MCF 10A (cell line): ENCODE results near the gene ZNF254. TPM values are rescaled to one million over a fixed set of nuclear protein-coding genes. Genes with fewer than 3 reads are reported as not detected.

ENCODE experiments used
- BruUV-seq: library from RNA; stranded (reverse); fragments of 400-500 nt; replicated peaks from 2 replicates; lab custom pipeline; 2021; lab: Mats Ljungman, UMichigan
- CTCF ChIA-PET: fragments of 300-600 bp; sonication (Branson Sonifier 250); formaldehyde crosslinking; extraction: SDS; loops from one replicate; lab custom pipeline; 2021; ENCODE audit warnings: antibody characterized with exemption, inconsistent platforms; lab: Yijun Ruan, JAX
- POLR2A ChIA-PET: fragments of 300-600, 350-650 bp; sonication (Branson Sonifier 250); formaldehyde crosslinking; extraction: SDS; loops from one replicate; lab custom pipeline; 2020; ENCODE audit warnings: antibody characterized with exemption, inconsistent platforms; lab: Yijun Ruan, JAX
- DNase-seq: peaks from one replicate; pipeline ENCODE4 v3.0.0-alpha.2; 2018; ENCODE audit not compliant: unreplicated experiment
- H3K27ac Mint-ChIP-seq: one replicate; pipeline ENCODE4 v1.8.0; 2022; ENCODE audit warnings: mild to moderate bottlenecking, low read depth, mixed read lengths; ENCODE audit not compliant: unreplicated experiment
- H3K27me3 Mint-ChIP-seq: one replicate; pipeline ENCODE4 v1.8.0; 2022; ENCODE audit warnings: mixed read lengths; ENCODE audit not compliant: insufficient read depth, unreplicated experiment
- H3K36me3 Mint-ChIP-seq: one replicate; pipeline ENCODE4 v1.8.0; 2022; ENCODE audit warnings: mild to moderate bottlenecking, moderate library complexity, mixed read lengths; ENCODE audit not compliant: insufficient read depth, unreplicated experiment
- H3K4me1 Mint-ChIP-seq: one replicate; pipeline ENCODE4 v1.8.0; 2022; ENCODE audit warnings: mixed read lengths; ENCODE audit not compliant: insufficient read depth, unreplicated experiment
- H3K4me3 Mint-ChIP-seq: one replicate; pipeline ENCODE4 v1.8.0; 2022; ENCODE audit warnings: mild to moderate bottlenecking, moderate library complexity, mixed read lengths; ENCODE audit not compliant: unreplicated experiment
- H3K9me3 Mint-ChIP-seq: one replicate; pipeline ENCODE4 v1.8.0; 2022; ENCODE audit warnings: mixed read lengths; ENCODE audit not compliant: unreplicated experiment
- intact Hi-C: fragments of 100-400 bp; cut with micrococcal nuclease; formaldehyde crosslinking; loops from 2 replicates; pipeline ENCODE4 v1.14.1; 2022
- total RNA-seq: library from RNA; stranded (reverse); gene quantifications from 2 replicates; pipeline ENCODE4 v1.2.3, GENCODE V29; 2022
- TF ChIP-seq, protein P1 (sequence below): fragments of 200-600 bp; IDR thresholded peaks from one replicate; pipeline ENCODE4 v1.8.0; 2022; ENCODE audit warnings: antibody characterized with exemption, mild to moderate bottlenecking; ENCODE audit not compliant: unreplicated experiment

Gene ZNF254
- total RNA-seq, 1 experiment from 2014 or later: 5.3 TPM

DNA sequence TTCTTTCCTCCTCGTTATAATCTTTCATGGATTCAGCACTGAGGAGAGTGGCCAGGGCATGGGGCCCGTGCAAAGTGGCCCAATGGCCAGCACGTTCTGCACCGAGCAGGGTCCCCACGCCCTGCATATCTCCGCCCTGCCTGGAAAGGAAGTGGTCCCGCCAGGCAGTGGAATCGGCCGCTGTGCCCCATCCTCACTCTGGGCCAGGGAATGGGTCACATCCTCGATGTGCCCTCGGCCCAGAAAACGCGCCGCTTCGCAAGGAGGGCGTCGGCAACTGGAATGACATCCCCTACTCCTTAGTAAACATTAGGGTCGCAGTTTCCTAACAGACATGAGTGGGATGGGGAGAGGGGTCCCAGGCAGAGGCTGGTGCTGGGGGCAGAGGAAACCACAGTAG lies 90.7 kb downstream of the ZNF254 start:
- TF ChIP-seq, protein P1, sequence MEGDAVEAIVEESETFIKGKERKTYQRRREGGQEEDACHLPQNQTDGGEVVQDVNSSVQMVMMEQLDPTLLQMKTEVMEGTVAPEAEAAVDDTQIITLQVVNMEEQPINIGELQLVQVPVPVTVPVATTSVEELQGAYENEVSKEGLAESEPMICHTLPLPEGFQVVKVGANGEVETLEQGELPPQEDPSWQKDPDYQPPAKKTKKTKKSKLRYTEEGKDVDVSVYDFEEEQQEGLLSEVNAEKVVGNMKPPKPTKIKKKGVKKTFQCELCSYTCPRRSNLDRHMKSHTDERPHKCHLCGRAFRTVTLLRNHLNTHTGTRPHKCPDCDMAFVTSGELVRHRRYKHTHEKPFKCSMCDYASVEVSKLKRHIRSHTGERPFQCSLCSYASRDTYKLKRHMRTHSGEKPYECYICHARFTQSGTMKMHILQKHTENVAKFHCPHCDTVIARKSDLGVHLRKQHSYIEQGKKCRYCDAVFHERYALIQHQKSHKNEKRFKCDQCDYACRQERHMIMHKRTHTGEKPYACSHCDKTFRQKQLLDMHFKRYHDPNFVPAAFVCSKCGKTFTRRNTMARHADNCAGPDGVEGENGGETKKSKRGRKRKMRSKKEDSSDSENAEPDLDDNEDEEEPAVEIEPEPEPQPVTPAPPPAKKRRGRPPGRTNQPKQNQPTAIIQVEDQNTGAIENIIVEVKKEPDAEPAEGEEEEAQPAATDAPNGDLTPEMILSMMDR: no peak
- POLR2A ChIA-PET: no interaction called here
- intact Hi-C loops: no loop called here
- no peaks in the 10 kb centered on the region for H3K27me3 Mint-ChIP-seq
- CTCF ChIA-PET: interaction anchor here (0.6 kb wide), 1 partner anchor 1578 kb away, joined by 3 read pairs; no protein-coding TSS in a partner anchor
- no peak for DNase-seq
- no peak overlapping the region for H3K27ac Mint-ChIP-seq
- H3K4me3 Mint-ChIP-seq: no peak overlapping the region
- no peaks in the 10 kb centered on the region for H3K36me3 Mint-ChIP-seq
- H3K4me1 Mint-ChIP-seq: no peaks in the 10 kb centered on the region
- no TSS peak for BruUV-seq
- H3K9me3 Mint-ChIP-seq: peaks cover 7% of the 10 kb centered on the region

DNA sequence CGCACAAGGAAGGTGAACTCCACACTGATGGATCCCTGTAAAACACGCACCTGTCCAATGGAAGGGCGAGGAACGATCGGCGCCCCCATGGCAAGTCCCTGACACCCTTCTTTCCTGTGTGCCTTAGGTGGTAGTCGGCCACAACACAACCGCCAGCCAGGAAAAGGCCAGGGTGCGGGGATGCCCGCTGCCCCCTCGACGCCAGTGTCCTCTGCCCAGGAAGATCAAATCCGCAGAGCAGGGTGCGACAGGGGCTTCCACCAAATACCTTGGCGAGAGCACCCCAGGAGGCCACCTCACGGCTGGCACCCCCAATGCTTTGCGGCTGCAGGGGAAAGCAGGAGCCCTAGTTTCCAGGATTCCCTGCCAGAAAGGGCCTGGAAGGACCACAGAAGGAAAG lies 91.2 kb downstream of the ZNF254 start:
- ChIA-PET POLR2A (no interaction called here), CTCF (no interaction called here)
- H3K27ac Mint-ChIP-seq: no peak overlapping the region
- BruUV-seq: no TSS peak
- TF ChIP-seq, protein P1: no peak
- H3K4me1 Mint-ChIP-seq: no peaks in the 10 kb centered on the region
- no peak for DNase-seq
- intact Hi-C loops: no loop called here
- H3K27me3 Mint-ChIP-seq: no peaks in the 10 kb centered on the region
- no peak overlapping the region for H3K4me3 Mint-ChIP-seq
- peaks cover 7% of the 10 kb centered on the region for H3K9me3 Mint-ChIP-seq
- no peaks in the 10 kb centered on the region for H3K36me3 Mint-ChIP-seq

Other genes starting within 250 kb of the ZNF254 start
- 0.79 and 1.0 TPM in 2 replicates for gene ZNF726, start 172.3 kb upstream of the ZNF254 start, total RNA-seq